Esophagus squamous epithelium (tissue), 5 donors: ENCODE data around the gene LIX1. TPM values are rescaled to one million over a fixed set of nuclear protein-coding genes. Genes with fewer than 3 reads are reported as not detected.

Experiments
- DNase-seq: peaks from one replicate; lab custom pipeline; 2025; lab: John Stamatoyannopoulos, UW
- H3K27ac ChIP-seq, 4 donors: fragments of 200-600 bp; sonication (generic); one replicate each; pipeline ENCODE4 v1.5.1; 2016 to 2019; ENCODE audit warnings: mild to moderate bottlenecking in 1 of 4
- H3K27me3 ChIP-seq, 4 donors: fragments of 200-600 bp; sonication (generic); 1 replicate in 3 of 4; 2 replicates in 1 of 4; pipeline versions ENCODE4 v1.5.1 to v1.6.0; 2017 to 2021; ENCODE audit warnings: antibody characterized with exemption in 1 of 4
- H3K36me3 ChIP-seq, 3 donors: fragments of 200-600 bp; sonication (generic); one replicate each; pipeline ENCODE4 v1.5.1; 2016 to 2019
- H3K4me1 ChIP-seq, 3 donors: fragments of 200-600 bp; sonication (generic); one replicate each; pipeline ENCODE4 v1.5.1; 2017 to 2019
- H3K4me3 ChIP-seq, 4 donors: fragments of 200-600 bp; sonication (generic); 1 replicate in 3 of 4; 2 replicates in 1 of 4; pipeline ENCODE4 v1.5.1; 2016 to 2019; ENCODE audit warnings: mild to moderate bottlenecking in 2 of 4, moderate library complexity in 1 of 4
- H3K9me3 ChIP-seq, 3 donors: fragments of 200-600 bp; sonication (generic); one replicate each; pipeline ENCODE4 v1.5.1; 2016 to 2019
- POLR2A ChIP-seq, 4 donors: fragments of 450-650 bp; IDR thresholded peaks; one replicate each; pipeline ENCODE4 v1.6.1; 2017; ENCODE audit warnings: antibody characterized with exemption in 4 of 4, mild to moderate bottlenecking in 4 of 4, moderate library complexity in 3 of 4
- WGBS, 2 donors: methylation state at CpG; one replicate each; pipeline ENCODE4 v1.1.5; 2018; 5-methylcytosine and 5-hydroxymethylcytosine counted together
- intact Hi-C: fragments of 100-400 bp; cut with DNase I; formaldehyde crosslinking; loops from one replicate; pipeline ENCODE4 v1.15.0; 2022
- total RNA-seq, 4 donors: library from RNA; depleted of rRNA; stranded (reverse); fragments of >200 nt; gene quantifications; one replicate each; pipeline ENCODE4 v1.1.0, GENCODE V29; 2016
- TF ChIP-seq, protein P1 (sequence below), 6 experiments: fragments of 450-650 bp in 4 of 6; fragments of 200-600 bp in 2 of 6; sonication (generic) in 2 of 6; IDR thresholded peaks; one replicate each; pipeline ENCODE4 v1.5.1; 2016 to 2019; ENCODE audit warnings: antibody characterized with exemption in 6 of 6, mild to moderate bottlenecking in 4 of 6, moderate library complexity in 4 of 6
- donor health status: DM: yes; HTN: yes; CAD: no.

The LIX1 gene
- total RNA-seq, 4 donors from 2014 or later = not detected

DNA sequence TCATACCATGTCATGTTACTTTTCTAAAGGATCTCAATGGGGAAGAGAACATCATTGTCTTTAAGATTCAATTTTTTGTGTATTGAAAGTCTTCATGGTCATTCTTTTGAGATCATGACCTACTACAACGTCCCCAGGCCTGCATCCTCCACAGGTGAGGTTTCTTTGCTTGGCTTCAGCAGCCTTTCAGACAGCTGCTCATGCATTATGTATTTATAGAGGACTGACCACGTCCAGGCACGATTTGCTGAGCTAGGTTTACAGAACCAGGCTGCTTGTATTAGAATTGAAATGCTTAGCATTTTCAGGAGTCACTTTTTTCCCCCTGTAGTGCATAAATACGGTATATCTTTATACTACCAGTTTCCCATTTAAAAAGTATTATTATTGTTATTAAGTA is 70.4 kb downstream of the LIX1 start:
- Histone ChIP-seq H3K27ac (no peak overlapping the region), H3K36me3 (no peaks in the 10 kb centered on the region), H3K4me3 (no peak overlapping the region), H3K4me1 (peaks cover 0 to 5% (median 0%) of the 10 kb centered on the region in 3 donors), H3K27me3 (no peaks in the 10 kb centered on the region), H3K9me3 (no peaks in the 10 kb centered on the region)
- no peak for TF ChIP-seq POLR2A (IDR thresholded peaks at IDR 0.05)
- TF ChIP-seq, protein P1, sequence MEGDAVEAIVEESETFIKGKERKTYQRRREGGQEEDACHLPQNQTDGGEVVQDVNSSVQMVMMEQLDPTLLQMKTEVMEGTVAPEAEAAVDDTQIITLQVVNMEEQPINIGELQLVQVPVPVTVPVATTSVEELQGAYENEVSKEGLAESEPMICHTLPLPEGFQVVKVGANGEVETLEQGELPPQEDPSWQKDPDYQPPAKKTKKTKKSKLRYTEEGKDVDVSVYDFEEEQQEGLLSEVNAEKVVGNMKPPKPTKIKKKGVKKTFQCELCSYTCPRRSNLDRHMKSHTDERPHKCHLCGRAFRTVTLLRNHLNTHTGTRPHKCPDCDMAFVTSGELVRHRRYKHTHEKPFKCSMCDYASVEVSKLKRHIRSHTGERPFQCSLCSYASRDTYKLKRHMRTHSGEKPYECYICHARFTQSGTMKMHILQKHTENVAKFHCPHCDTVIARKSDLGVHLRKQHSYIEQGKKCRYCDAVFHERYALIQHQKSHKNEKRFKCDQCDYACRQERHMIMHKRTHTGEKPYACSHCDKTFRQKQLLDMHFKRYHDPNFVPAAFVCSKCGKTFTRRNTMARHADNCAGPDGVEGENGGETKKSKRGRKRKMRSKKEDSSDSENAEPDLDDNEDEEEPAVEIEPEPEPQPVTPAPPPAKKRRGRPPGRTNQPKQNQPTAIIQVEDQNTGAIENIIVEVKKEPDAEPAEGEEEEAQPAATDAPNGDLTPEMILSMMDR (IDR thresholded peaks at IDR 0.05) = no peak
- no peak for DNase-seq
- 73 to 83% methylated on average over 4 of the region's 4 CpGs for WGBS, 2 donors
- intact Hi-C loops = no loop called here

DNA sequence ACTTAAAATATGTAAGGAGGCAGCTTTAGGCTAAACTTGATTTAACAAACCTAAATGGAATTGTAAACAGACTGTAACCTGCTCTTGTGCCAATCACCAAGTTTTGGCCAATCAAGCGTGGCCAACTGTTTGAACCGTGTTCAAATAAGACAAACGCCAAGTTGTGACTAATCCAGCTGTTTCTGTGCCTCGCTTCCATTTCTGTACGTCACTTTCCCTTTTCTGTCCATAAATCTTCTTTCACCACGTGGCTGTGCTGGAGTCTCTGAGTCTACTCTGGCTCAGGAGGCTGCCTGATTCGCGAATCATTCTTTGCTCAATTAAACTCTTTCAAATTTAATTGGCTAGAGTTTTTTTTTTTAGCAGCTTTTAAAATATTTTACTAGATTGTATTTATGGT is 71.3 kb downstream of the LIX1 start:
- no peak for DNase-seq
- no peak overlapping the region for H3K4me3 ChIP-seq
- no peaks in the 10 kb centered on the region for H3K36me3 ChIP-seq
- 23 to 34% methylated on average over 8 of the region's 8 CpGs for WGBS, 2 donors
- TF ChIP-seq, protein P1 (IDR thresholded peaks at IDR 0.05) = no peak
- TF ChIP-seq POLR2A (IDR thresholded peaks at IDR 0.05) = no peak
- intact Hi-C loops = no loop called here
- peak overlapping the region in 2 of 4 donors; percentile 39 to 40 for H3K27ac ChIP-seq
- peaks cover 0 to 5% (median 0%) of the 10 kb centered on the region in 3 donors for H3K4me1 ChIP-seq
- no peaks in the 10 kb centered on the region for H3K27me3 ChIP-seq
- no peaks in the 10 kb centered on the region for H3K9me3 ChIP-seq

DNA sequence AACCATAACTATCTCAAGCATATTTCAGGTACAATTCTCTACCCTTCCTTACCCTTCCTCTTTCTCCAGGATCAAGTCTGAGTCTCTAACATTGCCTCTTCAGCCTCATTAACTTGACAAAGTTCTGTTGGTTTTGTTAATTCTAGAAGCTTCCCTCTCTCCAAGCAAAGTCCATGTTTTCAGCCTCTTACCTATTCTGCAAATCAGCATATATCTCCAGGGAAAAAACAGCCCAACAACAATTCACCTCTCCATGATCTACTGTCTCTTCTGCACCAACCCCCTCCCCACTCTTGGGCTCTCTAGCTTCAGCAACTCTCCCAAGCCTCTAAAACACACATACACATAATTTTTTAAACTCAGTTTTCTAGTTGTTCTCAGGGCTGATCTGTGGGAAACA is 72.2 kb downstream of the LIX1 start:
- no peak overlapping the region for H3K27ac ChIP-seq
- intact Hi-C loops = no loop called here
- H3K4me1 ChIP-seq = peaks cover 0 to 5% (median 0%) of the 10 kb centered on the region in 3 donors
- no peak overlapping the region for H3K4me3 ChIP-seq
- no peaks in the 10 kb centered on the region for H3K27me3 ChIP-seq
- TF ChIP-seq, protein P1 (IDR thresholded peaks at IDR 0.05) = no peak
- TF ChIP-seq POLR2A (IDR thresholded peaks at IDR 0.05) = no peak
- no peaks in the 10 kb centered on the region for H3K36me3 ChIP-seq
- H3K9me3 ChIP-seq = no peaks in the 10 kb centered on the region
- no peak for DNase-seq

- DNase-seq = no peak
- no peak overlapping the region for H3K27ac ChIP-seq
- TF ChIP-seq POLR2A (IDR thresholded peaks at IDR 0.05) = no peak
- TF ChIP-seq, protein P1 (IDR thresholded peaks at IDR 0.05) = no peak
- no peaks in the 10 kb centered on the region for H3K9me3 ChIP-seq
- intact Hi-C loops = no loop called here
- 75 to 77% methylated on average over 4 of the region's 4 CpGs for WGBS, 2 donors
- no peak overlapping the region for H3K4me3 ChIP-seq
- H3K36me3 ChIP-seq = no peaks in the 10 kb centered on the region
- peaks cover 0 to 5% (median 0%) of the 10 kb centered on the region in 3 donors for H3K4me1 ChIP-seq
- no peaks in the 10 kb centered on the region for H3K27me3 ChIP-seq
Measured at GRCh38 chr5:97067296-97067850, 75.0 kb downstream of the LIX1 start.

DNA sequence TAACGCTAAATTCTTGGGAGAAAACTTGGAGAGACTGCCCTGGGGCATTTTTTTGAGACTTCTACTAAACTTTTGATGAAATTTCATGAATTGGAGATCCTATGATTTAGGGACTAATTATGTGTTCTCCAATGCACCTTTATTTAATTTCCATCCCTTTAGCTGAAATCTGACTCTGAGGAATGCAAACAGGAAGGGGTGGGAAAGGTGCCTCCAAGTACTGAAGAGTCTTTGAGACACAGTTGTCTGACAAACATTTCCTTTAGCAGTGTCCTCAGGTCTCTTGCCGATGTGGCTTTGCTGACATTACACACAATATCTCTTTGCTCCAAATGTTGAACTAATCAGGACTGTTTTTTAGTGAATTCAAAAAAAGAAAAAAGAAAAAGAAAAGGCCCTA is 76.9 kb downstream of the LIX1 start:
- DNase-seq = no peak
- H3K9me3 ChIP-seq = no peaks in the 10 kb centered on the region
- H3K4me3 ChIP-seq = no peak overlapping the region
- H3K27me3 ChIP-seq = no peaks in the 10 kb centered on the region
- intact Hi-C loops = no loop called here
- H3K36me3 ChIP-seq = no peaks in the 10 kb centered on the region
- H3K27ac ChIP-seq = no peak overlapping the region
- WGBS, 2 donors = 61 to 64% methylated on average over 2 of the region's 2 CpGs
- no peaks in the 10 kb centered on the region for H3K4me1 ChIP-seq
- no peak for TF ChIP-seq POLR2A (IDR thresholded peaks at IDR 0.05)
- TF ChIP-seq, protein P1 (IDR thresholded peaks at IDR 0.05) = no peak
